Stimulated activated CD4-positive, alpha-beta T cell treated with anti-CD3 and anti-CD28 coated beads, Interleukin-4, amount 100 ng/mL, for 4 hours (primary cell): Measurements from ENCODE around the gene CBLN3.
"Not testable (repeated sequence)": the region's sequence is repeated elsewhere in the genome, so short reads cannot be mapped to it uniquely, and the experiment has no call there.

Experiments used
- DNase-seq, 2 experiments: peaks; one replicate each; pipeline ENCODE4 v3.0.0-alpha.2; 2020

CBLN3 gene

DNA sequence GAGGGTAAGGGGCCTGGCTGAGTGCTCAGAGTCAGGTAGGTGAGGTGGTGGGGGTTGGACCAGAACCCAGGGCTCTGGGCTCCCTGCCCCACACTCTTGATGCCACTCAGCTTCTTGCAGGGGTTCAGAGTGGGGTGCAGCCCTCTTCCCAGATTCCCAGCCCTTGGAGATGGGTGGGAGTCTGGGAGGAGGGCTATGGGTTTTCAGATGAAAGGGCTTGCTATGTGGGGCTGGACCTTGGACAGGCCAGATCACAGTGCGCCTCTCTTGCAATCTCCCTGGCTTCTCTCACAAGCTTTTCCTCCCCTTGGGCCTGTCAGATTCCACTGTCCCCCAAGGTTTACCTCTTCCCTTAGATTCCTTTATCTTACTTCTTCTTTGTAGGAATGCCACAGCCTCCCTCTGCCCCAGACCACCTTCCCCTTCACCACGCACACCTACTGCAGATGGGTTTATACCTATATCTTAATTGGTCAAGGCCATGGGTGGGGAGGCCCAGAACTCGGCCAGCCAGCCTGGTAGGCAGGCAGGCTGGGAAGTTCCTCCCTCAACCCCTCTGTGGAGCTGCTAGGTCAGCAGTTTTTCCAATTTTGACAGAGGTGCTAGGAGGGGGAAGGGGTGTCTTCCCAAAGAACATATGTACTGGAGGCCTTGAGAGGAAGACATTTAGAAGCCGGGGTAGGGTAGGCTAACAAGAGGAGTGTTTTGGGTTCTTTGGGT, 29.3 kb downstream of the CBLN3 start:
- no peak for DNase-seq

DNA sequence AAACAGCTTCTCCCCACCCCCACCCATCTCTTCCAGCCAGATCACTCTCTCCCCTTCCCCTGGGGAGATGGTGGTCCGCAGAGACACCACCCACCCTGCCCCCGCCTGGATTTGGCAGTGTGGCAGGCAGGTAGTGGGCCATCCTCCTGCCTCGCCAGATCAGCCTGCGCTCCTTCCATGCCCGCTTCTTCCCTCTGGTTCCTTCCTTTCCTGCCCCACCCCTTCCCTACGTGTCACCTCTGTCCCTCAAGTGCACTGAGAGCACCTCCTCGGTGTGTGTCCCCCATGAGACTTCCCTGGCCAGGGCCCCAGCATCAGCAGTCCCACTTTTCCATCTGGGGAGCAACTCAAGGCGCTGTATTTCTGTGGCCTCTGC, 30.0 kb downstream of the CBLN3 start:
- no peak for DNase-seq

DNA sequence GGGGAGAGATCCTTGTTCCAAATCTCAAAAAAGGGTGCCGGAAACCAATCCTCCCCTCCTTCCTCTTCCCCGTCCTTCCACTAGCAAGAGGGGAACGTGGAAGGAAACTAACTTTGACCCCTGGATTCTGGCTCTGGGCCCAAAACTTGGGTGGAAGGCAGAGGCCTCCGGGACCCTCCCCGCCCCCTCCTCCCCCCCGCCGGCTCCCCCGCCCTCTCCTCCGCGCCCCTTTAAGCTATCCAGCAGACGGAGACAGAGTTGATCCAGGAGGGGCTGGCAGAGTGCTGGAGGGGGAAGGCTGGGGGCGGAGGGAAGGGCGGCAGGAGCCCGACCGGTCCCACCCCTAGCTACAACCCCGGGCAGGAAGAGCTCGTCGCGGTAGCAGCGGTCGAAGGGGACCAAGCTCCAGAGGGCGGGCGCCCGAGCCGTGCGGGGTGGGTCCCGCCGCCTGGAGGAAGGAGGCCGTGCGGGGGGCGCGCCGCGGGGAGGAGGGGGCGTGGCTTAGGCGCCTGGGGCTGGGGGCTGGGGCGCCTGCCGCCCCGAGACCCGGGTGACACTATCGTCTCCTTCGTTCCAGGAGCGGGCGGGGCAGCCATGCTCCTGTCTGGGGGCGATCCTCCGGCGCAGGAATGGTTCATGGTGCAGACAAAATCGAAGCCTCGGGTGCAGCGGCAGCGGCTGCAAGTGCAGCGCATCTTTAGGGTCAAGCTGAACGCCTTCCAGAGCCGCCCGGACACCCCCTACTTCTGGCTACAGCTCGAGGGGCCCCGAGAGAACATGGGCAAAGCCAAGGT, 30.6 kb downstream of the CBLN3 start, which contains the start of gene NYNRIN:
NYNRIN (plus strand) TSS at position 351 of the 794 bp plus-strand sequence; CDS start at position 595, 244 bp downstream.
- peak; percentile 3 to 19 for DNase-seq

- DNase-seq: no peak
These were observed 31.2 kb downstream of the CBLN3 start for GRCh38 chr14:24398293-24398652.

DNA sequence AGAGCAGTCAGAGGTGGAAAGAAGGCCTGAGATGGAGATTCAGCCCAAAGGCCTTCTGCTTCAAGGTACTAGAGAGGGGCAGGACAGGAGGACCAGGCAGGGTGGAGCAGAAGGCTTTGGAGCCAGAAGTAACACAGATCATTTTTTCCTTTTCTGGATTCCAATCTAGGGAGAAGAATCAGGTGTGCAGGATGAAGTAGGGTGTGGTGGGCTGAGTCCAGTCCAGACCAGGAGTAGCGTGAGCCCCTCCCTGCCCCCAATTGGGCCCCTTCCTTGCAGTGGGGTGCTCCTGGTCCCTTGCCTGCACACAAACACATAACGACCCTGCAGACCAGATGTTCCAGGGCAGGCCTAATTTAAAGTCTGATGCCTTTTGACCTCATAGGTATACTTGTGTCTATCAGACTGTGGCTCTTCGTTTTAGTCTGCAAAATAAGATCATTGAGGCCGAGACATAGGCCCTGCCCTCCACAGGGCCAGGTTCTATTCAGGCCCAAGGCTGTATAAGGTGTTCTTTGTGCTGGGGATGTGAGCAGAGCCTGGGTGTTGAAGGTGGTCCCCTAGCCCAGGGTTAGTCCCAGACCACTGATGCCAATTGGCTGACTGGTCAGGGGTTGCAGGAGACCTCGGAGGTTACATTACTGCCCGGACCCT, 31.7 kb downstream of the CBLN3 start:
- no peak for DNase-seq

GRCh38 chr14:24395609-24396582, 33.6 kb downstream of the CBLN3 start:
- DNase-seq: no peak

DNA sequence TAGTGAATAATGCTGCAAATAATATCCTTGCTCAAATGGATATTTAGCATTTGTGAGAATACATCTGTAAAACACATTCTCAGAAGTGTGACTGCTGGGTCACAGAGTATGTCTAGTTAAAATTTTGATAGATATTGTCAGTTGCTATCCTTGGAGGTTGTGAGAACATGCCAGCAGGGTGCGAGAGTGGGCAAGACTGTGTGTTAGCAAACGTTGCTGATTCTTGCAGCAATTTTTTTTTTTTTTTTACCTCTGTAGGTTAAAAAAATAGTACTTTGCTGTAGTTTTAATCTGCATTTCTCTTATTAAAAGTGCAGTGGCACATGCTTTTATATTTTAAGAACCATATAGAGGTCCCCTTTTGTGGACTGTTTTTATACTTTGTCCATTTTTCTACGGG, 35.2 kb downstream of the CBLN3 start:
- DNase-seq: no peak

- no peak for DNase-seq
These were observed 37.0 kb downstream of the CBLN3 start for GRCh38 chr14:24392325-24393091.

DNA sequence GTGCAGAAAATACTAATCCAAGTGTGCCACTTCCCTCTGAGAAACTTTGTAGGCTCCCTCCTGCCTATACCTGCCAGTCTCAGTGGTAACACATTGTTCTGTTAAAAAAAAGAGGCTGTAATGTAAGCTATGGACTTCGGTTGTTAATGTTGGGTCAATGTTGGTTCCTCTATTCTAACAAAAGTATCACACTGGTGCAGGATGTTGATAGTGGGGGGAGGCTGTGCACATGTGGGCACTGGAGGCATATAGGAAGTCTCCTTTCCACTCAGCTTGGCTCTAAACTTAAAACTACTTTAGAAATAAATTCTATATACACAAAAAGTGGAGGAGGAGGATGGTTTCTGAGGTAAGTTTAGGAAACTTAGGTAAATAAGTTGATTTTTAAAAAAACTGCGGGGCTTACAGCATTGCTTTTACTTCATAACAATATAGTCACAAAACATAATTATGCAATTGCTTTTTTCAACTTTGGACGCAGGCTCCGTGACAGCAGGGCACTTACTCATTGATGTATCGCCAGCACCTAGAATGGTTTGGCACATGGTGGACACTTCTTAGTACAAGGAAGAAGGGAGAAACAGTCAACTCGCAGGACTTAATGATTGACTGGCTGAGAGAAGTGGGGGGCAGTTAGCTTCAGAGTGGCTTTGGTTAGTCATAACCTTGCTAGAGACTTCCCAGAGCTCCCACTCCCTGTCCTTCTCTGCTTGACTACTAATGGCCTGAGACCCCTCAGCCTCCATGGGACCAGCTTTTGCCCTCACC, 38.6 kb downstream of the CBLN3 start:
- DNase-seq: no peak

GRCh38 chr14:24389226-24389848, 40.1 kb downstream of the CBLN3 start:
- no peak for DNase-seq

DNA sequence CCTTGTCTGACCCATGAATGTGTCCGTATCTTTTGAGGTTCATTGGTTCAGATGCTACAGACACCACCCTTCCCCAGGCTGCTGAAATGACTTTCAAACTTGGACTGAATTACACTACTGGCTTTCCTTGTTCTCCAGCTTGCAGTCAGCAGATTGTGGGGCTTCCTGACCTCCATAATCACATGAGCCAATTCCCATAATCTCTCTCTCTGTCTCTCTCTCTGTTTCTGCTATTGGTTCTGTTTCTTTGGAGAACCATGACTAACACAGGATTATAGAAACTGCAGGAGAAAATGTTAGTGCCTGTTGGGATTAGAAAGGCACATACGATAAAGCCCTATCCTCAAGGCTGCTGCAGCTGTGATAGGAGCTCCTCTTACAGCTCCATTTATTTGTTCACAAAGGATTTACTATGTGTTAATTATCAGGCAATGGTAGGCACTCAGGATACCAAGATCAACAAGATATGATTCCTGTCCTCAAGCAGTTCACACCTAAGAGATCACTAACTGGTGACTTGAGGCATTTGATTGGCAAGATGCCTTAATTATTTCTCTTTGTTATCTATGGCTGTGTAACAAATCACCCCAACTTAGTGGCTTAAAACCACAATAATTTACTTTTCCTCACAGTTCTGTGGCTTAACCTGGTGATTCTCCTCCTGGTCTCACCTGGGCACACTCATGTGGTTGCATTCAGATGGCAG, 40.8 kb downstream of the CBLN3 start:
- no peak for DNase-seq

GRCh38 chr14:24387579-24387978, 41.9 kb downstream of the CBLN3 start:
- not testable (repeated sequence) for DNase-seq

GRCh38 chr14:24387009-24387345, 42.5 kb downstream of the CBLN3 start:
- no peak for DNase-seq

GRCh38 chr14:24385524-24385923, 43.9 kb downstream of the CBLN3 start:
- no peak for DNase-seq

GRCh38 chr14:24384169-24384568, 45.3 kb downstream of the CBLN3 start:
- DNase-seq: no peak

- no peak for DNase-seq
These were observed 47.5 kb downstream of the CBLN3 start for GRCh38 chr14:24382064-24382371.

DNA sequence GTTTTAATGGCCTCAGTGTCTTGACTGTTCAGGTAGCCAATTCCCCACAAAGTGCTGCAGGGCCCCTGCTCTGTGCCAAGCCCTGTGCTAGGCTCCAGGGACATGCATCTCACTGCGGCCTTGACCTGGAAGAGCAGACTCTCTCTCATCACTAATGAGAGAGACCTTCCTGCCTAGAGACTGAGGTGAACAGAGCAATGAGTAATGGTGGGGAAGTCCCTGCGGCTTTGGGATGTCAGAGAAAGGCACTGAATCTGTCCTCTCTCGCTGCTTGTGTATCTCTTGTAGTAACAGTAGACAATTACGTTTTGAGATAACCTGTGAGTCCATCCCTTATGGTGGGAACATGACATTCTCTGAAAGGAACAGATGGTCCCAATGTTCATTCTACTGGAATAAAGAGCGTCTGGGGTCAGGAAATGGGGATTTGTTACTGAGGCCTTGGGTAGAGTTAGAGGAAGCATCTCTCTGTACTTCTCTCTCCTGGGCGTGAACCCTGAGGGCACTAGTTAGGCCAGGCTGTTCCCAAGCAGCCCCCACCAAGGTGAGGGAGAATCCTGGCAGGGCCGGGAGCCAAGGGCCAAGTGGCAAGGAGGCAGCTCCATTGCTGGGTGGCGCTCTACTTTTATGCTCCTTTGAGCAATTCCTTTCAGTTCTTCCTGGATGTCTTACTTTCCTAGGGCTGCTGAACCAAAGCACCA, 48.0 kb downstream of the CBLN3 start:
- DNase-seq: no peak

GRCh38 chr14:24379907-24380730, 49.3 kb downstream of the CBLN3 start:
- DNase-seq: no peak
